IPS DF 4.7 (cell line): ENCODE data around the gene IDH3A.
"Not testable (repeated sequence)": the region's sequence is repeated elsewhere in the genome, so short reads cannot be mapped to it uniquely, and the experiment has no call there.

Source experiments
- DNase-seq: peaks from one replicate; pipeline ENCODE4 v3.0.0-alpha.2; 2013; ENCODE audit warnings: low spot score; ENCODE audit errors: extremely low read depth

The IDH3A gene

GRCh38 chr15:78129077-78129750 lies 19.9 kb upstream of the IDH3A start:
- no peak for DNase-seq

- no peak for DNase-seq
Observed at GRCh38 chr15:78129751-78130287, 19.3 kb upstream of the IDH3A start.

GRCh38 chr15:78130466-78131294 lies 18.5 kb upstream of the IDH3A start:
- DNase-seq: no peak

GRCh38 chr15:78131295-78132061 lies 17.7 kb upstream of the IDH3A start, which contains the start of gene CIB2:
Gene CIB2, minus strand, starts transcription at chr15:78131445. Its CDS starts 230 bp downstream, at chr15:78131215.
- DNase-seq: no peak

GRCh38 chr15:78133801-78134200 lies 15.4 kb upstream of the IDH3A start:
- no peak for DNase-seq

GRCh38 chr15:78139578-78139977 lies 9.6 kb upstream of the IDH3A start:
- DNase-seq: no peak

GRCh38 chr15:78140292-78140691 lies 8.9 kb upstream of the IDH3A start:
- no peak for DNase-seq

GRCh38 chr15:78142332-78142731 lies 6.8 kb upstream of the IDH3A start:
- DNase-seq: no peak

- DNase-seq: no peak
Observed at GRCh38 chr15:78146425-78147154, 2.6 kb upstream of the IDH3A start.

- DNase-seq: no peak
Observed at GRCh38 chr15:78147566-78147965, 1.6 kb upstream of the IDH3A start.

- DNase-seq: no peak
Observed at GRCh38 chr15:78148392-78149067, 632 bp upstream of the IDH3A start.

- DNase-seq: no peak
Observed at GRCh38 chr15:78149805-78150751, 916 bp downstream of the IDH3A start.

- not testable (repeated sequence) for DNase-seq
Observed at GRCh38 chr15:78151075-78151474, 1.9 kb downstream of the IDH3A start.

- no peak for DNase-seq
Observed at GRCh38 chr15:78154955-78155354, 5.8 kb downstream of the IDH3A start.

- DNase-seq: no peak
Observed at GRCh38 chr15:78155355-78155939, 6.3 kb downstream of the IDH3A start.

- DNase-seq: no peak
Observed at GRCh38 chr15:78156653-78157052, 7.5 kb downstream of the IDH3A start.

- no peak for DNase-seq
Observed at GRCh38 chr15:78157203-78157602, 8.0 kb downstream of the IDH3A start.

GRCh38 chr15:78159395-78159794 lies 10.2 kb downstream of the IDH3A start:
- no peak for DNase-seq

GRCh38 chr15:78162038-78162437 lies 12.9 kb downstream of the IDH3A start:
- DNase-seq: no peak
